Right lung (tissue), 10 donors: ENCODE results near the gene DAAM2. TPM values are rescaled to one million over a fixed set of nuclear protein-coding genes. Genes with fewer than 3 reads are reported as not detected.
A peak's percentile ranks its signal among the peaks of the same experiment; 100 is the strongest.

Source experiments
- DNase-seq, 2 donors: peaks; one replicate each; pipeline ENCODE4 v3.0.0-alpha.2; 2013
- long read RNA-seq, 8 donors: transcript quantifications; one replicate each; lab custom pipeline, GENCODE V29; 2026
- polyA plus RNA-seq, 5 donors: library from polyadenylated mRNA; unstranded; fragments of 120-200 nt; gene quantifications; one replicate each; pipeline versions ENCODE4 v1.2.1 to v1.2.3, GENCODE V29; 2013; ENCODE audit warnings: inconsistent platforms in 1 of 5, low replicate concordance in 1 of 5; ENCODE audit not compliant: insufficient read length in 5 of 5, insufficient read depth in 1 of 5

Gene DAAM2
- 10 to 100 TPM; 28.5 to 45.1 (median 32.7) TPM for polyA plus RNA-seq
- long read RNA-seq, donor 1, partial matches to known transcripts, result 17 of 21 reads
- long read RNA-seq, donor 1, other reads (novel, unspliced or antisense), result 0 of 21 reads
- long read RNA-seq, donor 2, full-length matches to known transcripts, result 5 of 23 reads
- long read RNA-seq, donor 2, partial matches to known transcripts, result 18 of 23 reads
- long read RNA-seq, donor 2, other reads (novel, unspliced or antisense), result 0 of 23 reads
- long read RNA-seq, donor 3, partial matches to known transcripts, result 79 of 82 reads
- long read RNA-seq, donor 3, other reads (novel, unspliced or antisense), result 0 of 82 reads
- long read RNA-seq, donor 4, partial matches to known transcripts, result 0 of 3 reads
- long read RNA-seq, donor 4, other reads (novel, unspliced or antisense), result 0 of 3 reads
- long read RNA-seq, donor 5, partial matches to known transcripts, result 0 of 4 reads
- long read RNA-seq, donor 5, other reads (novel, unspliced or antisense), result 0 of 4 reads
- long read RNA-seq, donor 6, full-length matches to known transcripts, result 3 of 14 reads
- long read RNA-seq, donor 6, partial matches to known transcripts, result 0 of 14 reads
- long read RNA-seq, donor 6, other reads (novel, unspliced or antisense), result 11 of 14 reads
- long read RNA-seq, donor 7, full-length matches to known transcripts, result 6 of 6 reads
- long read RNA-seq, donor 7, partial matches to known transcripts, result 0 of 6 reads
- long read RNA-seq, donor 7, other reads (novel, unspliced or antisense), result 0 of 6 reads
- long read RNA-seq, donor 8, partial matches to known transcripts, result 8 of 9 reads
- long read RNA-seq, donor 8, other reads (novel, unspliced or antisense), result 0 of 9 reads

DNA sequence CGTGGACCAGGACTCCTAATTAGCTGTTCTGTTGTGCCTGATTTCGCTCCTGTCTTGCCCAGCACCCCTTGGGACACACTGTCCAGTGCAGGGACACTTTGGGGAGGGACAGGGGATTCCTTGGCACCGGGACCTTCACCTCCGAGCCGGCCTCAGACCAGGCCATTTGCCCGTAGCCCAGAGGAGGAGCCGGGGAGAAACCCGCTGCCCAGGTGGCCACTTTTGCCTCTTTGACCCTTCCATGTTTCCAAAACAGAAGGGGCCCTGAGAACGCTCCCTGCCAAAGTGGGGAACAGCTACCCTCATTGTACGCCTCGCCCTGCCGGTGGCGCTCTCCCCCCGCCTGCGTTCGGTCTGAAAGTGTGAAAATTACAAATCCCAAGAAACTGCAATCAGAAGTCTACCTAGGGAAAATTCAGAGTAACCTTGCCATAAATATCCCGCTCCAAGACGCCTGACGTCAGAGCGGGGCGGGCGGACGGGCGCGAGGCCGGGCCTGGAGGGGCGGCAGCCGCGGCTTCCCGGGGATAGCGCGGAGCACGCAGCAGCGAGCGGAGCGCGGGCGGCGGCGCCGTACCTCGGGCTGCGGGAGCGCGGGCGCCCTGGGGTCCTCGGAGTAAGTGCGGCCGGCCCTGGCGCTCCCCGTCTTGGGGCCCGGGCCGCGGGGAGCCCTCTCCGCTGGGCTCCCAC lies at the start of gene DAAM2:
Gene DAAM2 (plus strand): TSS at position 527 of the 690 bp plus-strand sequence. CDS start 63,927 bp downstream, outside the sequence.
- peak; percentile 51 to 56 for DNase-seq

DNA sequence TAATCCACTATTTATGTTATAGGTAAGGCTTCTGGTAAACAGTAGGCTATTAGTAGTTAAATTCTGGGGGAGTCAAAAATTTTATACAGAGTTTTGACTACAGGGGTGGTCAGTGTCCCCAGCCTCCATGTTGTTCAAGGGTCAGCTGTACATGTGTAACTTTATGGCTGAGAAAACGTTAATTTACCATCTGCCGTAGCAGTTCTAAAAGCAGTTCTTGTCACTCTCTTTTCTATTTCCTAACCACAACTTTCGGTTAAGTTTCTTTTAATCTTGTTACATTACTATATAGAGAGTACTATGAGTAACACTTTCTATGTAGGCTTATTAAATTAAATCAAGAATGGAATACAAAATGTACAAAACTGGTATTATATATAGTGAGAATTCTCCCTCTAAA lies 45.4 kb upstream of the DAAM2 start:
- no peak for DNase-seq

DNA sequence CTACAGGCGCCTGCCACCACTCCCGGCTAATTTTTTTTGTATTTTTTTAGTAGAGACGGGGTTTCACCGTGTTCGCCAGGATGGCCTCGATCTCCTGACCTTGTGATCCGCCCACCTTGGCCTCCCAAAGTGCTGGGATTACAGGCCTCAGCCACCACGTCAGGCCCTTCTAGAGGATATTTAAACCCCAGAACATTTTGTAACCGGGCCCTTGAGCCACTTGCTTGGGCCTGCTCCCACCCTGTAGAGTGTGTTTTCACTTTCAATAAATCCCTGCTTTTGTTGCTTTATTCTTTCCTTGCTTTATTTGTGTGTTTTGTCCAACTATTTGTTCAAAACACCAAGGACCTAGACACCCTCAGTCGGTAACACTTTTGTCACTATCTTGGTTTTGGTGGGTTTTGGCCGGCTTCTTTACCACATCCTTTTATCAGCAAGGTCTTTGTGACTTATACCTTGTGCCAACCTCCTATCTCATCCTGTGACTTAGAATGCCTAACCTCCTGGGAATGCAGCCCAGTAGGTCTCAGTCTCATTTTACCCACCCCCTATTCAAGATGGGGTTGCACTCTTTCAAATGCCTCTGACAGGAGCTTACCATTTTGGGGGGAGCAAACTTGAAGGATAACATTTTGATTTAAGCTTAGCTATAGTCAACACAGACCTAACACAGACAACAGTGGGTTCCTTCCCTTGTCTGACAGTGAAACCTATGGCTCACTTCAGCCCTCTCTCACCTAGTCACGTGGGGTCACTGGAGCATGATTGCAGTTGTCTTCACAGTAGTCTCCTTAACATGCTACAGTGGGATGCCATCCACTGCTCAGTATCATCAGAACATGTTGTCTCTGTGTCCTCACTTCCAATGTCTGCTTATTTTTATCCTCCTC lies 39.1 kb upstream of the DAAM2 start:
- DNase-seq, result no peak

DNA sequence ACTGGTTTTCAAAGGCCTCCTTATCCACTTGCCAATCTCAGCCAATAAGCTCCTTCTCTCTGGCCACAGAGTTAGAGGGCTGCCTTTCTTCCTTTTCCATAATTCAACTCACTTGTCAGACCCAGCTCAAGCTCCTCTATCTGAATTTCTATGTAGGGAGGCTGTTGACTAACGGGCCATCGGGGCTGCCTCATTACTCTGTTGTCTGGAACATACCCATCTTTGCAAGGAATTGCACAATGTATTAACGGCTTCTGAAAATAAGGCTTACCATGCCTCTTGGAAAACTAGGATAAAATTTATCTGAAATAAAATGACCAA lies 38.5 kb upstream of the DAAM2 start:
- peak; percentile 15 to 16 for DNase-seq

DNA sequence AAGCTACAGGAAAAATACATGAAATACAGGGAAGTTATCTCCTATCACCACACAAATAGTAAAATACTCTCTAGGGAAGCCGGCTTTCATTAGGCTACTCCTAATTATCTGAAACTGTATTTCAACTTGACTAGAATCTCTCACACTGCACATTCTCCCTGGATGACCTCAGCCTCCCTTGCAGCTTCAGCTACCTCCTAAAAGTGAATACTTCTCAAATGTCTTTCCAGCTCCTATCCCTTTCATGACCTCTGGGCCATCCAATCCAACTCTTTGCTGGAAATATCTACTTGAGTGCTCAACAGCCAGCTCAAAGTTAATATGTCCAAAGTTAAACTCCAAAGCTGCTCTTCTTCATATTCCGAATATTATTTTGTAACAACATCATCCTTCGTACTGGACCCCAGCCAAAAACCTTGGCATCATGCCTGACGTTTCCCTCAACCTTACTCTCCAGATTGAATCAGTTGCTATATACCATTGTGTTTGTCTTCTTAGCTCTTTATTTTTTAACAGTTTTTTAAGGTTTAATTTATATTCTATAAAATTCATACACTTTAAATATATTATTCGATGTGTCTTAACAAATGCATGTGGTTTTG lies 37.6 kb upstream of the DAAM2 start:
- peak; percentile 28 to 35 for DNase-seq

DNA sequence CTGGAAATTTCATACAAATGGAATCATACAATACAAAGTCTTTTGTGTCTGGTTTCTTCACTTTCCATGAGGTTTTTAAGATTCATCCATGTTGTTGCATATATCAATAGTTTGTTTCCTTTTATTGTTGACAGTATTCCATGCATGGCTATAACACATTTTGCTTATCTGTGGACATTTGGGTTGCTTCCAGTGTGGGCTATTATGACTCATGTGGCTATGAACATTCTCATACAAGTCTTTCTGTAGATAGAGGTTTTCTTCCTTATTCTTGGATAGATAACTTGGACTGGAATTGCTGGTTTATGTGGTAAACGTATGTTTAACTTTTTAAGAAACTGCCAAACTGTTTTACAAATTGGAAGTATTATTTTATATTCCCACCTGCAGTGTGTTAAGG lies 36.9 kb upstream of the DAAM2 start:
- DNase-seq, result no peak

DNA sequence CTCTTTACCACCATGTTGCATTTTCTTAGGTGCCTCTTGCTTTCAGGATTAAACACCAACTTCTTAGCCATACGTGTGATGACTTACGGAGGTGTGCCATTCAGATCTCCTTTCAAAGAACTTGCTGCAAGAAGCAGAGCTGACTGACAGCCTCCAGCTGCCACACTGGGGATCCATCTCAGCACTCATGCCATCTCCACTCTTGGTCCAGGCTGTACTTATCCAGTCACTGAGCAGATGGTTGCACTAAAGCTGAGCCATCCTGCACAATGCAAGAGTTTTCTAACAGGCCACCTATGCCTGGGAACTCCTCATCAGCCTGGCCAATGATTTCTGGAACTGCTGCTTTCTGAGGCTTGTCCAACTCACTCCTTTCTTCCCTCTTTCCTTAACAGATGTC lies 35.6 kb upstream of the DAAM2 start:
- no peak for DNase-seq

DNA sequence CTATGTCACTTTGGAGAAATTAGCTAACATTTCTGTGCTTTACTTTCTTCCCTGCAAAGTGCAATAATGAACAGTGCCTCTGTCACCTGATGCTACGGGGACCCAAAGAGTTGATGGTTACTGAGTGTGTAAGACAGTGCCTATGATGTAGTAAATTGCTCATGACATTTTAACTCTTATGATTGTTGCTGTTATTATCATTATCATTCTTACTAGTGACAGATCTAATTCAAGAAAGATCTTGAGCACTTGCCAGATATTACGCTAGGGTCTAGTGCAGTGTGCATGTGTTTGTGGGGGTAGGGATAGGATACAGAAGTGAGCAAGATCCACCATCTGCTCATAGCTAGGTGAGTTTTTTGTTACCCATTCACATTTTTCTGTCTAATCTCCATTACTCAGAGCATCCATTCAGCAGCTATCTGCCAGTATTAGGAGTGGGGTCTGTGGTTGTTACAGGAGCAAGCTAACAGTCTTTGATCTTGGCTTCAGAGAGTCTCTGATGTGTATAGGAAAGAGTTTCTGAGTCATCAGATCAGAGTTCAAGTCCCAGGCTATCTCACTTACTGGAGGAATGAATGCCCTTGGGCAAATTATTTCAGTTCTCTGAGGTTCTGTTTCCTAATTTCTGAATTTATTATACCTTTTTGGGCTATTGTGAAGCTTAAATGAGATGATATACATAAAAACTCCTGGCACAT lies 33.1 kb upstream of the DAAM2 start:
- DNase-seq, result no peak

DNA sequence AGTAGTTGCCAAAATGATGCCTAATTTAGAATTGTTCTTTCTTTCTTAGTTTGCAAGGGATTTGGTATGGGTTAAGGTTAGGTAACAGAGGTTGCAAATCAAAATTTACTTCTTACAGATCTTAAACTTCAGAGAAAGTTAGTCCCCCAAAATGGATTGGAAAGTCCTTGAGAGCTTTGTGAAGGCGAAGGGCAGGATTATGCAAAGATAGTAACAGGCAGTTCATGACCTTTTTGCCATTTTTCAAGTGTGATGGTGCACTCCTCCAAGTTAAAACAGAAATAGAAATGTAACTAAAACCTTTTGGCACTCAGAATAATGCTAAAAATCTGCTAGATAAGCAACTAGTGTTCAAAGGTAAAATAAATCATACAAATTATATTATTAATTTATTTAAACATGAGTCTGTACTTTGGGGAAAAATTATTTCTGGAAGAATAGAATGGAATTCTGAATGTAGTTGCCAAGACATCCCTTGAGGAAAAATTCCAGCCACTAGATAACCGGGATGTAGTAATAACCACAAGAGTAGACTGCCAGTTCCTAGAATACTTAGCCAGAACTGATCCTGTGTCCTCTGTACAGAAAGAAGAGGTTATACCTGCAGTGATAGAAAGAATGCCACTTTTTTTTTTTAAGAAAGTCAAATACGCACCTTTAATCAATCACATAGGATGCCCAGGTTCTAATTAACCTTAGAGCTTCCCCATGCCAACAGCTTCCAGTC lies 31.8 kb upstream of the DAAM2 start:
- no peak for DNase-seq

DNA sequence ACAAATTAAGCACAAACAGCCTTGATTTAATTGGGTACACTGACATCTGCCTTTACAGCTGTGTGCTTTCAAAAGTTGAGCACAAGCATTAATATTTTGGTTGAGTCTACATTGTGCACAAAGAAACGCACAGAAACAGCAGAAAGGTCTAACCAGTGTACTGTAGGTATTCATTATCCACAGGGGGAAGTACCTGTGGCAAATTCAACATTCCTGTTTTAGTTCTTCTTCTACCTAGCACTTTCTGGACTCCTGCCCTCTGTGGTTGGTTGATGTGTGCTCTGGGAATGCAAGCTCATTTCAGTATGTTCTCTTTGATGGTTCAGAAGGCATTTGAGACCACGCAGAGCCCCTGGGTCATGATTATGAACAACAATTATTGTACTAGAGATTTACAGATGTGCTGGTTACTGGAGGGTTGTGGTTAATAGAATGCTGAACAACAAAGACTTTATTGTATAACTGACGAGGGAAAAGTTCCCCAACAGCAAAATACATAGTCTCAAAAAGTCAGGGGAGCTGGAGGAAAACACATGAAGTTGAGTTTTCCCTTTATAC lies 26.6 kb upstream of the DAAM2 start:
- no peak for DNase-seq

DNA sequence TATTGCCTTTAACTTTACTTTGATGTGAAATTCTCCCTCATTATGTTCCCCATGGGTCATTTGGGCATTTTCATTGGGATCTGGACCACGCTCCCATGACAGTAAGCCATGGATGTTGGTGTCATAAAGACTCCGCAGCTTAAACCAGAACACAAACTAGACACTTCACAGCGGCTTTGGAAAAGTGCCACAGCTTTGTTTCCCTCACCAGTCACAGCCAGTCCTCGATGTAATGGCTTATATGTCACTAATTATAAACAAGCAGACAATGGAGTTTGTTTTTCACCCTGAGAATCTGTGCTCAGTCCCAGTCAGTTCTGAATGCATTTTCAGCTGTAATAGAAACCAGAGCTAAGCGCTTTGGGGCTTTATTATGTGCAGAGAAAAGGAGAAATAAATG lies 23.2 kb upstream of the DAAM2 start:
- no peak for DNase-seq

DNA sequence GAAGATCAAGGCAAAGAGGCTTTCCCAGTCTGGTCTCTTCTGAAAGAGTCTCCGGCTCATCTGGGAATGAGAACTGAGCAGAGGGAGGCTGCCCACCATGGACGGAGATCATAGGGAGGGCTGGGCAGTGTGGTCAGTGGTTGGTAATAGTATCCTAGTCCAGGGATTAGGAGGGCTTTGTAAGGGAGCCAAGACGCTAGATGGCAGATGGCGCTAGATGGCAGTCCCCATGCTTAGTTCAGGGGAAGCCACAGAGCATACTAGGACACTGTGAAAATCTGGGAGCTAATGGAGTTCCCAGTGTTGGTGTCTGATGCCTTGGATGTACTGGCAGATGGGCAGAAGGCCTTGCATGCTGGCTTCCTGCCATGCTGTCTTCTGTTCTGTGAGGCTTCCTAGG lies 21.7 kb upstream of the DAAM2 start:
- no peak for DNase-seq

DNA sequence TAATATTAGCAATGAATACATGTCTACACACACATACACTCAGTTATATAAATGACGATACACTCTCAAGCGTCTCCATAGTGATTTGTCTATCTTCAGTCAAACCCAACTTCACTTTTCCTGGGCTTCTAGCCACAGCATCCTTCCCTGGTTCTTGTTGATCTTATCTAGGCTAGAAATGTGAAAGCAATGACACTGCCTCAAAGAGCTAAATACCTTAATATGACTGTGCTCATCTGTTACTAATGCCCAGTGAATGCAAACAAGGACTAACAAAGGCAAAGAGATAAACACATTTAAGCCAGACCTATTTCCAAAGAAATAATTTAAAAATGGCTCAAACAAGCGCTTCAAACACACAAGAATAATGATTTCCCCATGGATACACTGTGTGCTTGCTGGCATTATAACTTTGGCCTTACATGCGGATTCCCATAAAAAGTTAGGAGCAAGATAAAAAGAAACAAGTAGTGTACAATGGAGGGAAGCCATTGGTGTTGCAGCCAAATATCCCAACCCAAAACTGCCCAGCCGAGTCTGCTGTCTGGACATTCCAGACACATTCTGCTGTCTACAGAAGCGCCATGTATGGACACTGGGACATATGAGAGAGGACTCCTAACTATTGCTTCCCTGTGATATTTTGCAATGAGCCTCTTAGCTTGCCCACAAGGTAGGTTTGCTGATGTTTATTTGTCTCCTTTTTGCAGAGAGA lies 19.5 kb upstream of the DAAM2 start:
- DNase-seq, result no peak

DNA sequence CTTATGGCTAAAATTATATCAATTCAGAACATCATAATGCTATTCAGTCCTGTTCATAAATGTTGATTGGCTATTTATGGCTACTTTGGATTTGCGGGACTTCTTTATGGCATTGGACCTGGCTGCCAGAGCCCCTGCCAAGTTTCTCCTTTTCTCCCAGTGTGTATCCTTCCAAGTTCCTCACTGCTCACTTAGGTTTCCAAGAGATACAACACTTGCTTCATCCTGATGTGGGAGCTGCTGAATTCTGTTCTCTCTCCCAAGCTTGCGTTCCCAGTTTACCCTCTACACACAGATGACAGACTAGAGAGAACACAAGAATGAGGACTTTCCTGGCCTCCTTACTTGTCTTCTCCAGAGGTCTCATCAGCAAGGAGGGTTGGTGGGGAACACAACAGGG lies 18.4 kb upstream of the DAAM2 start:
- no peak for DNase-seq

DNA sequence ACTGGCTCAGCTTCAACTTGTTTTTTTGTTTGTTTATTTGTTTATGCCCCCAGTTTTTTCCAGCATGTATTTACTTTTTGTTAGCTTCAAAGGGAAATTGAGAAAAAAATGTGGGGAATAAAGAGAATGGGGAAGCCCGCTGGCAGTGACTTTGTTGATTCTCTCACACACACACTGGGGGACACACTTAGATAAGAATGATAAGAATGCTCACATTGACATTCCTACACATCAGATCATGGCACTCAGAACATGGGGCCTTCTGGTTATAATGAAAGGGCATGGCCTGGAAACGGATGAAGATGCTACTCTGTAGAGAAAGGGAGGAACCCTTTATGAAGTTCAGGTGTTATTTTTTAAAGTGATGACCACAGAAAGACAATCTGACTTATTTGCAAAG lies 15.6 kb upstream of the DAAM2 start:
- DNase-seq, result no peak

DNA sequence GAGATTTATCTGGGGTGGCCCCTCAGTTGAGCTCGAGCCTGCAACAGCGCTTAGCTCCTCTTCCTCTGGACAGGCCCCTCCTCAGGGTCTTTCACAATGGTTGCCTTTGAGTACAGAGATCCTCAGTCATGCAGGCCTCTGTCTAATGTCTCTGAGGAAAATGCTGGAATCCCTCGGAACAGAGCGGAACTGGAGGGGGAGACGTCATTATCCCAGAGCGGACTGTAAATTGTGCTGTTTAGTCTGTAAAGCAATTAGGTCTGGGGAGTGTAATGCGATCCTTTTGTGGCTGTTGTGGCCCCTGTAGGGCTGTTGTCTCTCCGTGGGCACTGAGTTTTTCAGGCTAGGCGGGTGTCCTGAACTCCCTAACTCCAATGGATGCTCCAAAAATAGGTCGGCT lies 15.0 kb upstream of the DAAM2 start:
- DNase-seq, result no peak

DNA sequence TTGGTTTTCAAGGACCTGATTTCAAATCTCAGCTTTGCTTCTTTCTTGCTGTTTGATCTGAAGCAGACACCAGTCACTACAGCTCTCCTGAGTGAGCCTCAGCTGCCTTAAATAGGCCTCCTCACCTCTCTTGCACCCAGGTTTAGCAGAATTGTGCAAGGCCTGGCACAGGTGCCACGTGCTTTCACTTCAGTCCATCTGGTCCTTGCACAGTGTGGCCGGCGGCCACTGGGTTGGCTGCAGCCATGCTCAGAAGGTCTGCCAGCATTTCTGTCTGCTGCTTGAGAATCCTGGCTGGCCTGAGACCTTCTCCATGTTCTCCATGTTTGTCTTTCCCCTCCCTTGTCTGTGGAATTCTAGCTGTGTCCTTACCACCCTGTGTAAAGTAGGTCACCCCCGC lies 14.5 kb upstream of the DAAM2 start:
- DNase-seq, result no peak

DNA sequence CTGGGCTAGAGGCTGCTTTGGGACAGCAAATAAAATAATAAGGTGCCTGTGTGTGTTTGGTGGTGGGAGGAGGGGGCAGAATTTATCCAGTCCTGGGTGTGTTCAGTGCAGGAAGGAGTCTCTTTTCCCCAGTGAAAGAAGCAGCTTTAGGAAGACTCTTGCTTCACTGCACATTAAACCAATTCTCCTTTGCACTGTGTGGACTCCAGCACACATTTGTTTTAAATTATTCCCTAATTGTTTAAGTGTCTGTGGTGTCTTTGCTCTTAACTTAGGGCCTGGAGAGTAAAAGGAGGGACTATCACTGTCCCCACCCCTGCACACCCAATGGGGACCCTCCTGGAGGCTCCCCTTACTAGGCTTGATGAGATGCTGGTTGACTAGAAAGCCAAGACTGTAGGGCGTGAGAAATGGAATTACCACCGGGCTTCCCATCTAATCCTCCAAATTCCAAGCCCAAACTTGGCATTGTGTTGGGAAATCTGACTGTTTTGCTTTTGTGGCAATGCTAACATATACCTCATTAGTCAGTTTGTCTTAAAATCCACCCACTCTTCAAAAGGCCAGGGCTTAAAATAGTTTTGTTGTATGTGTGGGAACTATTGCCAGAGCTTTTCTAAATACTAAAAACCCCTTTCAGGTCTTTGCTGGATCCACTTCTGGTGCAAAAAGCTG lies 13.5 kb upstream of the DAAM2 start:
- no peak for DNase-seq
